ENCODE measurements around the gene HOXC5.

Gene HOXC5

GRCh38 chr12:54032627-54033100 lies at the start of gene HOXC5:
Gene HOXC5, plus strand, starts transcription at chr12:54033050. Its CDS starts 73 bp downstream, at chr12:54033123.
- DNase-seq, result no peak

GRCh38 chr12:53983568-53983949 lies 49.3 kb upstream of the HOXC5 start:
- no peak for DNase-seq

GRCh38 chr12:53983950-53984572 lies 48.8 kb upstream of the HOXC5 start:
- no peak for DNase-seq

GRCh38 chr12:53984901-53985691 lies 47.8 kb upstream of the HOXC5 start, which contains the start of gene HOXC10:
Gene HOXC10, plus strand, starts transcription at chr12:53985146. Its CDS starts 114 bp downstream, at chr12:53985260.
- DNase-seq, result peak; percentile 78

- DNase-seq, result no peak
Observed at GRCh38 chr12:53985692-53985993, 47.2 kb upstream of the HOXC5 start.

- no peak for DNase-seq
Observed at GRCh38 chr12:53985994-53986685, 46.7 kb upstream of the HOXC5 start.

GRCh38 chr12:53986686-53987483 lies 46.0 kb upstream of the HOXC5 start:
- DNase-seq, result no peak

GRCh38 chr12:53987787-53988230 lies 45.0 kb upstream of the HOXC5 start:
- DNase-seq, result no peak

- no peak for DNase-seq
Observed at GRCh38 chr12:53988541-53989226, 44.2 kb upstream of the HOXC5 start.

GRCh38 chr12:53989227-53990113 lies 43.4 kb upstream of the HOXC5 start:
- DNase-seq, result no peak

GRCh38 chr12:53990311-53991076 lies 42.4 kb upstream of the HOXC5 start:
- DNase-seq, result no peak

GRCh38 chr12:53991077-53991460 lies 41.8 kb upstream of the HOXC5 start:
- no peak for DNase-seq

- no peak for DNase-seq
Observed at GRCh38 chr12:53992377-53992889, 40.4 kb upstream of the HOXC5 start.

- DNase-seq, result no peak
Observed at GRCh38 chr12:53993162-53994008, 39.5 kb upstream of the HOXC5 start.

GRCh38 chr12:53994009-53994263 lies 38.9 kb upstream of the HOXC5 start:
- no peak for DNase-seq

- DNase-seq, result no peak
Observed at GRCh38 chr12:53994264-53995001, 38.4 kb upstream of the HOXC5 start.

GRCh38 chr12:53995002-53995377 lies 37.9 kb upstream of the HOXC5 start:
- DNase-seq, result no peak

GRCh38 chr12:53995378-53996239 lies 37.2 kb upstream of the HOXC5 start:
- peak; percentile 46 for DNase-seq

Data from NCI-H1417 treated with DMSO at 0.1 percent for 48 hours (cell line).